Activated T-cell treated with anti-CD3 and anti-CD28 coated beads, Interleukin-2, amount 50 U/mL, for 24 hours (primary cell): ENCODE results near the gene ZNF774.
A peak's percentile ranks its signal among the peaks of the same experiment; 100 is the strongest.

Experiments used
- DNase-seq: peaks from one replicate; pipeline ENCODE4 v3.0.0-alpha.2; 2020
- H3K27ac Mint-ChIP-seq: 2 replicates; pipeline ENCODE4 v1.8.0; 2020; ENCODE audit warnings: mild to moderate bottlenecking, mixed read lengths
- H3K27me3 Mint-ChIP-seq: 2 replicates; pipeline ENCODE4 v1.8.0; 2020; ENCODE audit warnings: mixed read lengths
- H3K36me3 Mint-ChIP-seq: 2 replicates; pipeline ENCODE4 v1.8.0; 2020; ENCODE audit warnings: low read depth, mixed read lengths
- H3K4me1 Mint-ChIP-seq: 2 replicates; pipeline ENCODE4 v1.8.0; 2020; ENCODE audit warnings: low read depth, mixed read lengths
- H3K4me3 Mint-ChIP-seq: 2 replicates; pipeline ENCODE4 v1.8.0; 2020; ENCODE audit warnings: mild to moderate bottlenecking, moderate library complexity, mixed read lengths
- H3K9me3 Mint-ChIP-seq: 2 replicates; pipeline ENCODE4 v1.8.0; 2020; ENCODE audit warnings: mixed read lengths

ZNF774 gene

GRCh38 chr15:90358124-90359033 lies 6.3 kb downstream of the ZNF774 start:
- no peak for DNase-seq
- H3K27ac Mint-ChIP-seq = no peak overlapping the region
- H3K4me1 Mint-ChIP-seq = peaks cover 23% of the 10 kb centered on the region
- no peaks in the 10 kb centered on the region for H3K36me3 Mint-ChIP-seq
- no peaks in the 10 kb centered on the region for H3K27me3 Mint-ChIP-seq
- no peak overlapping the region for H3K4me3 Mint-ChIP-seq
- no peaks in the 10 kb centered on the region for H3K9me3 Mint-ChIP-seq

- no peak for DNase-seq
- Mint-ChIP-seq H3K4me3 (no peak overlapping the region), H3K4me1 (peaks cover 30% of the 10 kb centered on the region), H3K27ac (peak overlapping the region; percentile 5), H3K27me3 (no peaks in the 10 kb centered on the region), H3K36me3 (no peaks in the 10 kb centered on the region), H3K9me3 (no peaks in the 10 kb centered on the region)
These were observed 8.7 kb downstream of the ZNF774 start for GRCh38 chr15:90360746-90361145.

GRCh38 chr15:90362936-90363212 lies 10.8 kb downstream of the ZNF774 start:
- H3K27ac Mint-ChIP-seq = peak overlapping the region; percentile 34
- H3K4me3 Mint-ChIP-seq = no peak overlapping the region
- H3K4me1 Mint-ChIP-seq = peaks cover 30% of the 10 kb centered on the region
- DNase-seq = no peak
- no peaks in the 10 kb centered on the region for H3K27me3 Mint-ChIP-seq
- H3K9me3 Mint-ChIP-seq = no peaks in the 10 kb centered on the region
- H3K36me3 Mint-ChIP-seq = no peaks in the 10 kb centered on the region

GRCh38 chr15:90364251-90364650 lies 12.2 kb downstream of the ZNF774 start:
- H3K4me3 Mint-ChIP-seq = no peak overlapping the region
- H3K27me3 Mint-ChIP-seq = no peaks in the 10 kb centered on the region
- H3K9me3 Mint-ChIP-seq = no peaks in the 10 kb centered on the region
- peaks cover 23% of the 10 kb centered on the region for H3K4me1 Mint-ChIP-seq
- H3K36me3 Mint-ChIP-seq = no peaks in the 10 kb centered on the region
- H3K27ac Mint-ChIP-seq = no peak overlapping the region
- DNase-seq = no peak

GRCh38 chr15:90365414-90366055 lies 13.5 kb downstream of the ZNF774 start:
- H3K4me1 Mint-ChIP-seq = peaks cover 25% of the 10 kb centered on the region
- H3K36me3 Mint-ChIP-seq = no peaks in the 10 kb centered on the region
- H3K9me3 Mint-ChIP-seq = no peaks in the 10 kb centered on the region
- H3K27ac Mint-ChIP-seq = no peak overlapping the region
- no peak for DNase-seq
- no peaks in the 10 kb centered on the region for H3K27me3 Mint-ChIP-seq
- no peak overlapping the region for H3K4me3 Mint-ChIP-seq

GRCh38 chr15:90367576-90367975 lies 15.5 kb downstream of the ZNF774 start:
- Mint-ChIP-seq H3K9me3 (no peaks in the 10 kb centered on the region), H3K27me3 (no peaks in the 10 kb centered on the region), H3K27ac (no peak overlapping the region), H3K4me1 (peaks cover 15% of the 10 kb centered on the region), H3K36me3 (no peaks in the 10 kb centered on the region), H3K4me3 (no peak overlapping the region)
- DNase-seq = no peak

GRCh38 chr15:90375071-90375470 lies 23.0 kb downstream of the ZNF774 start:
- no peak for DNase-seq
- no peak overlapping the region for H3K27ac Mint-ChIP-seq
- H3K27me3 Mint-ChIP-seq = no peaks in the 10 kb centered on the region
- peaks cover 47% of the 10 kb centered on the region for H3K4me1 Mint-ChIP-seq
- peaks cover 17% of the 10 kb centered on the region for H3K36me3 Mint-ChIP-seq
- H3K9me3 Mint-ChIP-seq = peaks cover 30% of the 10 kb centered on the region
- no peak overlapping the region for H3K4me3 Mint-ChIP-seq

- peaks cover 49% of the 10 kb centered on the region for H3K4me1 Mint-ChIP-seq
- H3K36me3 Mint-ChIP-seq = peaks cover 19% of the 10 kb centered on the region
- DNase-seq = peak; percentile 59
- H3K27me3 Mint-ChIP-seq = no peaks in the 10 kb centered on the region
- peaks cover 34% of the 10 kb centered on the region for H3K9me3 Mint-ChIP-seq
- peak overlapping the region; percentile 98 for H3K27ac Mint-ChIP-seq
- H3K4me3 Mint-ChIP-seq = peak overlapping the region; percentile 54
These were observed 24.7 kb downstream of the ZNF774 start for GRCh38 chr15:90376789-90377188.

GRCh38 chr15:90379263-90379662 lies 27.2 kb downstream of the ZNF774 start:
- Mint-ChIP-seq H3K9me3 (peaks cover 34% of the 10 kb centered on the region), H3K36me3 (peaks cover 19% of the 10 kb centered on the region), H3K27ac (no peak overlapping the region), H3K4me3 (no peak overlapping the region), H3K4me1 (peaks cover 52% of the 10 kb centered on the region), H3K27me3 (no peaks in the 10 kb centered on the region)
- DNase-seq = no peak

GRCh38 chr15:90381515-90381914 lies 29.4 kb downstream of the ZNF774 start:
- peaks cover 35% of the 10 kb centered on the region for H3K4me1 Mint-ChIP-seq
- no peaks in the 10 kb centered on the region for H3K27me3 Mint-ChIP-seq
- no peak overlapping the region for H3K4me3 Mint-ChIP-seq
- no peak for DNase-seq
- peaks cover 12% of the 10 kb centered on the region for H3K36me3 Mint-ChIP-seq
- H3K27ac Mint-ChIP-seq = no peak overlapping the region
- H3K9me3 Mint-ChIP-seq = peaks cover 26% of the 10 kb centered on the region

- DNase-seq = no peak
- Mint-ChIP-seq H3K4me1 (peaks cover 29% of the 10 kb centered on the region), H3K36me3 (peaks cover 4% of the 10 kb centered on the region), H3K9me3 (peaks cover 20% of the 10 kb centered on the region), H3K27ac (no peak overlapping the region), H3K27me3 (no peaks in the 10 kb centered on the region), H3K4me3 (no peak overlapping the region)
These were observed 30.2 kb downstream of the ZNF774 start for GRCh38 chr15:90382320-90382719.

GRCh38 chr15:90386221-90386620 lies 34.1 kb downstream of the ZNF774 start:
- peak overlapping the region; percentile 18 for H3K27ac Mint-ChIP-seq
- H3K4me3 Mint-ChIP-seq = peak overlapping the region; percentile 15
- no peaks in the 10 kb centered on the region for H3K9me3 Mint-ChIP-seq
- no peaks in the 10 kb centered on the region for H3K27me3 Mint-ChIP-seq
- H3K36me3 Mint-ChIP-seq = peaks cover 26% of the 10 kb centered on the region
- H3K4me1 Mint-ChIP-seq = peaks cover 34% of the 10 kb centered on the region
- no peak for DNase-seq

- Mint-ChIP-seq H3K36me3 (peaks cover 41% of the 10 kb centered on the region), H3K9me3 (no peaks in the 10 kb centered on the region), H3K27me3 (no peaks in the 10 kb centered on the region), H3K27ac (peak within 1 kb of the TSS; percentile 96), H3K4me3 (peak within 1 kb of the TSS; percentile 88), H3K4me1 (peaks cover 46% of the 10 kb centered on the region)
- DNase-seq = peak; percentile 99
These were observed 35.7 kb downstream of the ZNF774 start, which contains the start of gene IQGAP1 for GRCh38 chr15:90387534-90388461. Gene IQGAP1, plus strand, starts transcription at chr15:90388242. Its CDS starts 100 bp downstream, at chr15:90388342.
